ENCODE results near the gene AHDC1. TPM values are rescaled to one million over a fixed set of nuclear protein-coding genes. Genes with fewer than 3 reads are reported as not detected.

Gene AHDC1
- polyA plus RNA-seq, 1 donor from 2014 or later = 5.3 TPM

DNA sequence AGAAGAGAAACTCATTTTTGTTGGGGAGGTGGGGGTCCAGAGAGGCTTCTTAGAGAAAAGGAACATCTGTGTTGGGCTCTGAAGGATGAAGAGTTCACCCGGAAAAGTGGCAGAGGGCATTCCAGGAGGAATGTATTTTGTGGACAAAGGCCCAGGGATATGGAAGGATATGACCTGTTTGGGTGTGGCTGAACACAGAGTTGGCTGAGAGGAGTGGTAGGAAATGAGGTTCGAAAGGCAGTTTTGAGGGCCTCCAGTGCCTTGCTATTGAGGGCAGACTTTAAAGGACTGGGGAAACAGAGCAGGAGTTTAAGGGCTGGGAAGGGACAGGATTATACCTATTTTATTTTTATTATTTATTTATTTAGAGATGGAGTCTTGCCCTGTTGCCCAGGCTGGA, 86.6 kb downstream of the AHDC1 start:
- H3K27me3 ChIP-seq (ENCODE audit: insufficient read depth, low read depth, low read length) = no peaks in the 10 kb centered on the region
- H3K4me3 ChIP-seq (ENCODE audit: low read length) = no peak overlapping the region
- no peak overlapping the region for H3K27ac ChIP-seq (ENCODE audit: low read length)
- no peak overlapping the region for H3K4me2 ChIP-seq (ENCODE audit: low read length)
- H4K20me1 ChIP-seq (ENCODE audit: insufficient read depth) = no peaks in the 10 kb centered on the region
- no peaks in the 10 kb centered on the region for H3F3A ChIP-seq (ENCODE audit: insufficient read depth, low read length, poor library complexity, severe bottlenecking)
- no peaks in the 10 kb centered on the region for H3K9me2 ChIP-seq (ENCODE audit: insufficient read depth, low read length)
- no peak for TF ChIP-seq POLR2AphosphoS5 (IDR thresholded peaks at IDR 0.05)
- TF ChIP-seq, protein P1, sequence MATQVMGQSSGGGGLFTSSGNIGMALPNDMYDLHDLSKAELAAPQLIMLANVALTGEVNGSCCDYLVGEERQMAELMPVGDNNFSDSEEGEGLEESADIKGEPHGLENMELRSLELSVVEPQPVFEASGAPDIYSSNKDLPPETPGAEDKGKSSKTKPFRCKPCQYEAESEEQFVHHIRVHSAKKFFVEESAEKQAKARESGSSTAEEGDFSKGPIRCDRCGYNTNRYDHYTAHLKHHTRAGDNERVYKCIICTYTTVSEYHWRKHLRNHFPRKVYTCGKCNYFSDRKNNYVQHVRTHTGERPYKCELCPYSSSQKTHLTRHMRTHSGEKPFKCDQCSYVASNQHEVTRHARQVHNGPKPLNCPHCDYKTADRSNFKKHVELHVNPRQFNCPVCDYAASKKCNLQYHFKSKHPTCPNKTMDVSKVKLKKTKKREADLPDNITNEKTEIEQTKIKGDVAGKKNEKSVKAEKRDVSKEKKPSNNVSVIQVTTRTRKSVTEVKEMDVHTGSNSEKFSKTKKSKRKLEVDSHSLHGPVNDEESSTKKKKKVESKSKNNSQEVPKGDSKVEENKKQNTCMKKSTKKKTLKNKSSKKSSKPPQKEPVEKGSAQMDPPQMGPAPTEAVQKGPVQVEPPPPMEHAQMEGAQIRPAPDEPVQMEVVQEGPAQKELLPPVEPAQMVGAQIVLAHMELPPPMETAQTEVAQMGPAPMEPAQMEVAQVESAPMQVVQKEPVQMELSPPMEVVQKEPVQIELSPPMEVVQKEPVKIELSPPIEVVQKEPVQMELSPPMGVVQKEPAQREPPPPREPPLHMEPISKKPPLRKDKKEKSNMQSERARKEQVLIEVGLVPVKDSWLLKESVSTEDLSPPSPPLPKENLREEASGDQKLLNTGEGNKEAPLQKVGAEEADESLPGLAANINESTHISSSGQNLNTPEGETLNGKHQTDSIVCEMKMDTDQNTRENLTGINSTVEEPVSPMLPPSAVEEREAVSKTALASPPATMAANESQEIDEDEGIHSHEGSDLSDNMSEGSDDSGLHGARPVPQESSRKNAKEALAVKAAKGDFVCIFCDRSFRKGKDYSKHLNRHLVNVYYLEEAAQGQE (IDR thresholded peaks at IDR 0.05; ENCODE audit: borderline replicate concordance) = no peak
- TF ChIP-seq, protein P2, sequence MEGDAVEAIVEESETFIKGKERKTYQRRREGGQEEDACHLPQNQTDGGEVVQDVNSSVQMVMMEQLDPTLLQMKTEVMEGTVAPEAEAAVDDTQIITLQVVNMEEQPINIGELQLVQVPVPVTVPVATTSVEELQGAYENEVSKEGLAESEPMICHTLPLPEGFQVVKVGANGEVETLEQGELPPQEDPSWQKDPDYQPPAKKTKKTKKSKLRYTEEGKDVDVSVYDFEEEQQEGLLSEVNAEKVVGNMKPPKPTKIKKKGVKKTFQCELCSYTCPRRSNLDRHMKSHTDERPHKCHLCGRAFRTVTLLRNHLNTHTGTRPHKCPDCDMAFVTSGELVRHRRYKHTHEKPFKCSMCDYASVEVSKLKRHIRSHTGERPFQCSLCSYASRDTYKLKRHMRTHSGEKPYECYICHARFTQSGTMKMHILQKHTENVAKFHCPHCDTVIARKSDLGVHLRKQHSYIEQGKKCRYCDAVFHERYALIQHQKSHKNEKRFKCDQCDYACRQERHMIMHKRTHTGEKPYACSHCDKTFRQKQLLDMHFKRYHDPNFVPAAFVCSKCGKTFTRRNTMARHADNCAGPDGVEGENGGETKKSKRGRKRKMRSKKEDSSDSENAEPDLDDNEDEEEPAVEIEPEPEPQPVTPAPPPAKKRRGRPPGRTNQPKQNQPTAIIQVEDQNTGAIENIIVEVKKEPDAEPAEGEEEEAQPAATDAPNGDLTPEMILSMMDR (IDR thresholded peaks at IDR 0.05; ENCODE audit: poor library complexity, severe bottlenecking) = no peak
- TF ChIP-seq RAD21 (conservative IDR thresholded peaks at IDR 0.05) = no peak
- no peak for TF ChIP-seq SMC3 (conservative IDR thresholded peaks at IDR 0.05; ENCODE audit: poor library complexity)
- TF ChIP-seq MXI1 (conservative IDR thresholded peaks at IDR 0.05; ENCODE audit: poor library complexity, severe bottlenecking) = no peak
- TF ChIP-seq EZH2 (IDR thresholded peaks at IDR 0.05; ENCODE audit: borderline replicate concordance, insufficient read depth, low read length, poor library complexity, severe bottlenecking) = no peak
- TF ChIP-seq EP300 (conservative IDR thresholded peaks at IDR 0.05; ENCODE audit: poor library complexity, severe bottlenecking) = no peak
- no peak for TF ChIP-seq TAF1 (IDR thresholded peaks at IDR 0.05; ENCODE audit: low read depth)
- no peak overlapping the region for H3K9ac ChIP-seq (ENCODE audit: low read length)
- no peaks in the 10 kb centered on the region for H3K79me2 ChIP-seq (replicated peaks; ENCODE audit: insufficient read depth, low read length)
- no peaks in the 10 kb centered on the region for H3K36me3 ChIP-seq (ENCODE audit: insufficient read depth, low read length)
- no peak overlapping the region for H2AFZ ChIP-seq (ENCODE audit: low read depth, low read length)
- no peaks in the 10 kb centered on the region for H3K9me3 ChIP-seq (ENCODE audit: low read length)

DNA sequence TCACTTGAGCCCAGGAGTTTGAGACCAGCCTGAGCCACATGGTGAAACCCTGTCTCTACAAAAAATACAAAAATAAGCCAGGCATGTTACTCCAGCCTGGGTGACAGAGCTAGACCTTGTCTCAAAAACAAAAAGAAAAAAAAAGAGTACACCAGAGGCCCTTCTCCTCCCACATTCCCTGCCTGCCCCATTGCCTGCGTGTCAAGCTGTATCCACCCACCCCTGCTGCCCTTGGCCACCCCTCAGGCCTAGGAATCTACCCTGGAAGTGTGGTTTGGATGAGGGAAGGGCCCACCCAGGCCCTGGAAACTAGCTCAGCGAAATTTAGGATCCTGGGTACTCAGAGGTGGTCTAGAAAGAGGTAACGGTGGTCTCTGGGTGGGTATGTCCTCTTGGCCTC, 88.3 kb downstream of the AHDC1 start:
- H3K9ac ChIP-seq (ENCODE audit: low read length) = no peak overlapping the region
- H3K79me2 ChIP-seq (replicated peaks; ENCODE audit: insufficient read depth, low read length) = no peaks in the 10 kb centered on the region
- H3K9me2 ChIP-seq (ENCODE audit: insufficient read depth, low read length) = no peaks in the 10 kb centered on the region
- H4K20me1 ChIP-seq (ENCODE audit: insufficient read depth) = no peaks in the 10 kb centered on the region
- H3K27ac ChIP-seq (ENCODE audit: low read length) = no peak overlapping the region
- no peak overlapping the region for H3K4me3 ChIP-seq (ENCODE audit: low read length)
- H3K4me2 ChIP-seq (ENCODE audit: low read length) = no peak overlapping the region
- H2AFZ ChIP-seq (ENCODE audit: low read depth, low read length) = no peak overlapping the region
- H3K36me3 ChIP-seq (ENCODE audit: insufficient read depth, low read length) = no peaks in the 10 kb centered on the region
- no peaks in the 10 kb centered on the region for H3K27me3 ChIP-seq (ENCODE audit: insufficient read depth, low read depth, low read length)
- TF ChIP-seq, protein P1 (IDR thresholded peaks at IDR 0.05; ENCODE audit: borderline replicate concordance) = no peak
- TF ChIP-seq RAD21 (conservative IDR thresholded peaks at IDR 0.05) (no peak), POLR2AphosphoS5 (IDR thresholded peaks at IDR 0.05) (no peak), TAF1 (IDR thresholded peaks at IDR 0.05; ENCODE audit: low read depth) (no peak), SMC3 (conservative IDR thresholded peaks at IDR 0.05; ENCODE audit: poor library complexity) (no peak), EZH2 (IDR thresholded peaks at IDR 0.05; ENCODE audit: borderline replicate concordance, insufficient read depth, low read length, poor library complexity, severe bottlenecking) (no peak), MXI1 (conservative IDR thresholded peaks at IDR 0.05; ENCODE audit: poor library complexity, severe bottlenecking) (no peak), EP300 (conservative IDR thresholded peaks at IDR 0.05; ENCODE audit: poor library complexity, severe bottlenecking) (no peak)
- TF ChIP-seq, protein P2 (IDR thresholded peaks at IDR 0.05; ENCODE audit: poor library complexity, severe bottlenecking) = no peak
- H3F3A ChIP-seq (ENCODE audit: insufficient read depth, low read length, poor library complexity, severe bottlenecking) = no peaks in the 10 kb centered on the region
- no peaks in the 10 kb centered on the region for H3K9me3 ChIP-seq (ENCODE audit: low read length)

Data from neural cell (in vitro differentiated cells).